Sigmoid colon (tissue), 7 donors: Measurements from ENCODE around the gene INSIG1. TPM values are rescaled to one million over a fixed set of nuclear protein-coding genes. Genes with fewer than 3 reads are reported as not detected.

Experiments used
- DNase-seq: peaks from one replicate; pipeline ENCODE4 v3.0.0-alpha.2; 2019
- H3K27ac ChIP-seq, 4 donors: fragments of 200-600 bp; sonication (generic); one replicate each; pipeline ENCODE4 v1.5.1; 2016 to 2019; ENCODE audit warnings: mild to moderate bottlenecking in 1 of 4
- H3K27me3 ChIP-seq, 3 donors: fragments of 200-600 bp; sonication (generic); one replicate each; pipeline ENCODE4 v1.5.1; 2019; ENCODE audit warnings: mild to moderate bottlenecking in 1 of 3
- H3K36me3 ChIP-seq, 4 donors: fragments of 200-600 bp; sonication (generic); one replicate each; pipeline ENCODE4 v1.5.1; 2016 to 2019
- H3K4me1 ChIP-seq, 4 donors: fragments of 200-600 bp; sonication (generic); one replicate each; pipeline ENCODE4 v1.5.1; 2017 to 2019
- H3K4me3 ChIP-seq, 4 donors: fragments of 200-600 bp; sonication (generic); one replicate each; pipeline ENCODE4 v1.5.1; 2017 to 2019; ENCODE audit warnings: mild to moderate bottlenecking in 2 of 4, moderate library complexity in 1 of 4
- H3K9me3 ChIP-seq, 4 donors: fragments of 200-600 bp in 3 of 4; sonication (generic) in 3 of 4; one replicate each; pipeline versions ENCODE4 v1.5.1 to v1.6.1; 2013 to 2019
- EP300 ChIP-seq, 4 donors: sonication (generic); formaldehyde crosslinking; IDR thresholded peaks; one replicate each; pipeline ENCODE4 v1.6.1; 2017; ENCODE audit warnings: antibody characterized with exemption in 4 of 4
- POLR2A ChIP-seq, 2 donors: fragments of 450-650 bp; IDR thresholded peaks; one replicate each; pipeline ENCODE4 v1.6.1; 2016; ENCODE audit warnings: antibody characterized with exemption in 2 of 2, mild to moderate bottlenecking in 2 of 2, moderate library complexity in 2 of 2
- POLR2AphosphoS5 ChIP-seq, 4 donors: sonication (generic); formaldehyde crosslinking; IDR thresholded peaks; one replicate each; pipeline ENCODE4 v1.6.1; 2017; ENCODE audit warnings: antibody characterized with exemption in 4 of 4
- WGBS, 2 donors: extraction: QIAGEN DNeasy Blood & Tissue Kit; methylation state at CpG; one replicate each; pipeline ENCODE4 v1.1.7; 2013; 5-methylcytosine and 5-hydroxymethylcytosine counted together
- intact Hi-C: fragments of 100-400 bp; cut with DNase I; formaldehyde crosslinking; loops from one replicate; pipeline ENCODE4 v1.15.1; 2023
- polyA plus RNA-seq, 3 donors: library from polyadenylated mRNA; stranded (reverse); fragments of 200-250 nt; gene quantifications; one replicate each; pipeline ENCODE4 v1.2.3, GENCODE V29; 2013
- total RNA-seq, 4 donors: library from RNA; depleted of rRNA; stranded (reverse); fragments of >200 nt; gene quantifications; one replicate each; pipeline ENCODE4 v1.1.0, GENCODE V29; 2016
- TF ChIP-seq, protein P1 (sequence below), 4 experiments: fragments of 450-650 bp in 3 of 4; fragments of 200-600 bp in 1 of 4; IDR thresholded peaks; one replicate each; pipeline ENCODE4 v1.5.1; 2016 to 2019; ENCODE audit warnings: antibody characterized with exemption in 4 of 4, mild to moderate bottlenecking in 3 of 4, moderate library complexity in 2 of 4
- donor health status: healthy with polysubstance abuse.
- donor health status: Bipolar disorder and iron deficiency.
- donor health status: healthy.

INSIG1 gene
- total and polyA plus RNA-seq, 7 donors: 22.2 to 102 (median 39.1) TPM

GRCh38 chr7:155323001-155323638, 25.4 kb downstream of the INSIG1 start:
- DNase-seq: no peak
- intact Hi-C loops: no loop called here
- H3K4me1 ChIP-seq: no peaks in the 10 kb centered on the region
- H3K4me3 ChIP-seq: no peak overlapping the region
- peaks cover 0 to 33% (median 0%) of the 10 kb centered on the region in 3 donors for H3K27me3 ChIP-seq
- TF ChIP-seq EP300 (IDR thresholded peaks at IDR 0.05): no peak
- no peak for TF ChIP-seq POLR2A (IDR thresholded peaks at IDR 0.05)
- TF ChIP-seq POLR2AphosphoS5 (IDR thresholded peaks at IDR 0.05): no peak
- TF ChIP-seq, protein P1, sequence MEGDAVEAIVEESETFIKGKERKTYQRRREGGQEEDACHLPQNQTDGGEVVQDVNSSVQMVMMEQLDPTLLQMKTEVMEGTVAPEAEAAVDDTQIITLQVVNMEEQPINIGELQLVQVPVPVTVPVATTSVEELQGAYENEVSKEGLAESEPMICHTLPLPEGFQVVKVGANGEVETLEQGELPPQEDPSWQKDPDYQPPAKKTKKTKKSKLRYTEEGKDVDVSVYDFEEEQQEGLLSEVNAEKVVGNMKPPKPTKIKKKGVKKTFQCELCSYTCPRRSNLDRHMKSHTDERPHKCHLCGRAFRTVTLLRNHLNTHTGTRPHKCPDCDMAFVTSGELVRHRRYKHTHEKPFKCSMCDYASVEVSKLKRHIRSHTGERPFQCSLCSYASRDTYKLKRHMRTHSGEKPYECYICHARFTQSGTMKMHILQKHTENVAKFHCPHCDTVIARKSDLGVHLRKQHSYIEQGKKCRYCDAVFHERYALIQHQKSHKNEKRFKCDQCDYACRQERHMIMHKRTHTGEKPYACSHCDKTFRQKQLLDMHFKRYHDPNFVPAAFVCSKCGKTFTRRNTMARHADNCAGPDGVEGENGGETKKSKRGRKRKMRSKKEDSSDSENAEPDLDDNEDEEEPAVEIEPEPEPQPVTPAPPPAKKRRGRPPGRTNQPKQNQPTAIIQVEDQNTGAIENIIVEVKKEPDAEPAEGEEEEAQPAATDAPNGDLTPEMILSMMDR (IDR thresholded peaks at IDR 0.05): no peak
- H3K36me3 ChIP-seq: no peaks in the 10 kb centered on the region
- no peak overlapping the region for H3K27ac ChIP-seq
- H3K9me3 ChIP-seq: no peaks in the 10 kb centered on the region

GRCh38 chr7:155324012-155324917, 26.6 kb downstream of the INSIG1 start:
- Histone ChIP-seq H3K4me3 (no peak overlapping the region), H3K36me3 (no peaks in the 10 kb centered on the region), H3K27ac (no peak overlapping the region), H3K4me1 (no peaks in the 10 kb centered on the region), H3K9me3 (no peaks in the 10 kb centered on the region), H3K27me3 (peaks cover 0 to 33% (median 0%) of the 10 kb centered on the region in 3 donors)
- no peak for TF ChIP-seq EP300 (IDR thresholded peaks at IDR 0.05)
- no peak for TF ChIP-seq POLR2A (IDR thresholded peaks at IDR 0.05)
- TF ChIP-seq, protein P1 (IDR thresholded peaks at IDR 0.05): no peak
- TF ChIP-seq POLR2AphosphoS5 (IDR thresholded peaks at IDR 0.05): no peak
- WGBS, 2 donors: 65 to 77% methylated on average over 19 of the region's 19 CpGs
- intact Hi-C loops: no loop called here
- no peak for DNase-seq

DNA sequence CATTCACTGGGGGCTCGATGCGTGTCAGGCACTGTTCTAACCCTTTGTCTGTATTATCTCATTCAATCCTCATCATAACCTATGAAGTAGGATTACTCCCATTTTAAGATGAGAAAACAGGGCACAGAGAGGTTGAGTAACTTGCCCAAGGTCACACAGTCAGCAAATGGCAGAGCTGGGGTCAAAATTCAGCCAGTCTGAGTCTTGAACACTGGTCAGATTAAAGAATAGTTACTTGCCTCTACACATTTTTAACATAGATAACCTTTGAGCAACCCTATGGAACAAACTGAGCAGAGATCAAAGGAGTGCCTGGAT, 27.2 kb downstream of the INSIG1 start:
- H3K9me3 ChIP-seq: no peaks in the 10 kb centered on the region
- no peak overlapping the region for H3K27ac ChIP-seq
- no peak for DNase-seq
- TF ChIP-seq POLR2A (IDR thresholded peaks at IDR 0.05) (no peak), EP300 (IDR thresholded peaks at IDR 0.05) (no peak), POLR2AphosphoS5 (IDR thresholded peaks at IDR 0.05) (no peak)
- TF ChIP-seq, protein P1 (IDR thresholded peaks at IDR 0.05): no peak
- no peaks in the 10 kb centered on the region for H3K36me3 ChIP-seq
- no peaks in the 10 kb centered on the region for H3K4me1 ChIP-seq
- no peak overlapping the region for H3K4me3 ChIP-seq
- intact Hi-C loops: no loop called here
- peaks cover 0 to 33% (median 0%) of the 10 kb centered on the region in 3 donors for H3K27me3 ChIP-seq
- 93 to 94% methylated on average over 2 of the region's 2 CpGs for WGBS, 2 donors

- Histone ChIP-seq H3K27ac (no peak overlapping the region), H3K27me3 (peaks cover 0 to 29% (median 0%) of the 10 kb centered on the region in 3 donors), H3K4me1 (no peaks in the 10 kb centered on the region), H3K9me3 (no peaks in the 10 kb centered on the region), H3K36me3 (no peaks in the 10 kb centered on the region), H3K4me3 (no peak overlapping the region)
- TF ChIP-seq POLR2AphosphoS5 (IDR thresholded peaks at IDR 0.05): no peak
- TF ChIP-seq, protein P1 (IDR thresholded peaks at IDR 0.05): no peak
- no peak for TF ChIP-seq POLR2A (IDR thresholded peaks at IDR 0.05)
- no peak for TF ChIP-seq EP300 (IDR thresholded peaks at IDR 0.05)
- intact Hi-C loops: no loop called here
- WGBS, 2 donors: 46 to 60% methylated on average over 9 of the region's 9 CpGs
- no peak for DNase-seq
Observed at GRCh38 chr7:155326385-155326784, 28.7 kb downstream of the INSIG1 start.
